PFSK-1 (cell line): ENCODE data around the gene MRPL3.

Source experiments
- FOXP2 ChIP-seq: optimal IDR thresholded peaks from 2 replicates; pipeline ENCODE3; 2011; ENCODE audit warnings: borderline replicate concordance, control low read depth, inconsistent platforms; ENCODE audit not compliant: insufficient read depth; ENCODE audit errors: extremely low read length, extremely low read depth
- POLR2AphosphoS5 ChIP-seq: IDR thresholded peaks from 2 replicates; pipeline ENCODE4 v1.6.1; 2012; ENCODE audit warnings: low read depth, mild to moderate bottlenecking, control low read depth, low read length, moderate library complexity
- REST ChIP-seq, 2 experiments: IDR thresholded peaks; 2 replicates each; pipeline versions ENCODE4 v1.6.1 to v1.8.0; 2011 to 2012; ENCODE audit warnings: low read depth in 2 of 2, low read length in 2 of 2, control low read depth in 1 of 2, inconsistent platforms in 1 of 2, mild to moderate bottlenecking in 1 of 2, moderate library complexity in 1 of 2; ENCODE audit not compliant: insufficient read depth in 1 of 2
- SIN3A ChIP-seq: IDR thresholded peaks from 2 replicates; pipeline ENCODE4 v1.6.1; 2012; ENCODE audit warnings: mild to moderate bottlenecking, low read length, moderate library complexity, borderline replicate concordance; ENCODE audit not compliant: insufficient read depth
- TAF1 ChIP-seq: IDR thresholded peaks from 2 replicates; pipeline ENCODE4 v1.6.1; 2012; ENCODE audit warnings: low read length, control low read depth, borderline replicate concordance; ENCODE audit not compliant: insufficient read depth

The MRPL3 gene

GRCh38 chr3:131532645-131533044, 29.9 kb upstream of the MRPL3 start:
- TF ChIP-seq FOXP2 (no peak), SIN3A (no peak), REST (IDR thresholded peaks at IDR 0.05; ENCODE audit: insufficient read depth in 1 of 2, low read depth in 2 of 2, low read length in 2 of 2) (no peak), POLR2AphosphoS5 (no peak), TAF1 (no peak)

DNA sequence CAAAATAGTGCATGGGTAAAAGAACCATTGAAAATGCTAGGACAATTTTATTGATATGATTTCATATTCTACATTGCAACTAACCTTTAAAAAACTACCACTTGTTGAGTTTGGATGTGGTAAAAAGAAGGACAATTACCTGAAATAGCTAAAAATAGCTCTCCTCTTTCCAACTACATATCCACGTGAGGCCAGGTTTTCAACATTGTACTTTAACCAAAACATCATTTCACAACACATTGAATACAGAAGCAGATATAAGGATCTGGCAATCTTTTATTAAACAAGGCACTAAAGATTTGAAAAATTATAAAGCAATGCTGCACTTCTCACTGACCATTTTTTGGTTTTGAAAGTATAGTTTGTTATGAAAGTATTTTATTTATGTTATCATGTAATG, 28.1 kb upstream of the MRPL3 start:
- TF ChIP-seq POLR2AphosphoS5 (no peak), FOXP2 (no peak), TAF1 (no peak), SIN3A (no peak), REST (IDR thresholded peaks at IDR 0.05; ENCODE audit: insufficient read depth in 1 of 2, low read depth in 2 of 2, low read length in 2 of 2) (no peak)

GRCh38 chr3:131530388-131530787, 27.6 kb upstream of the MRPL3 start:
- no peak for TF ChIP-seq FOXP2
- TF ChIP-seq POLR2AphosphoS5: no peak

GRCh38 chr3:131526801-131527347, 24.1 kb upstream of the MRPL3 start:
- TF ChIP-seq REST (IDR thresholded peaks at IDR 0.05; ENCODE audit: insufficient read depth in 1 of 2, low read depth in 2 of 2, low read length in 2 of 2): no peak

GRCh38 chr3:131518680-131519079, 15.9 kb upstream of the MRPL3 start:
- TF ChIP-seq REST (IDR thresholded peaks at IDR 0.05; ENCODE audit: insufficient read depth in 1 of 2, low read depth in 2 of 2, low read length in 2 of 2) (no peak), TAF1 (no peak), POLR2AphosphoS5 (no peak), FOXP2 (no peak), SIN3A (no peak)
